ENCODE measurements around the gene ELK1.

- TF ChIP-seq POLR2AphosphoS5 (IDR thresholded peaks at IDR 0.05; ENCODE audit: low read depth, low read length): no peak
- no peak for TF ChIP-seq REST (IDR thresholded peaks at IDR 0.05; ENCODE audit: insufficient read depth in 1 of 2, low read depth in 2 of 2, low read length in 2 of 2)
- no peak for TF ChIP-seq SIN3A (IDR thresholded peaks at IDR 0.05; ENCODE audit: borderline replicate concordance, insufficient read depth, low read length)
These were observed 54.1 kb downstream of the ELK1 start for GRCh38 chrX:47596256-47596655.
